ENCODE measurements around the gene CALHM1.
A peak's percentile ranks its signal among the peaks of the same experiment; 100 is the strongest.
"Not testable (repeated sequence)": the region's sequence is repeated elsewhere in the genome, so short reads cannot be mapped to it uniquely, and the experiment has no call there.

CALHM1 gene

DNA sequence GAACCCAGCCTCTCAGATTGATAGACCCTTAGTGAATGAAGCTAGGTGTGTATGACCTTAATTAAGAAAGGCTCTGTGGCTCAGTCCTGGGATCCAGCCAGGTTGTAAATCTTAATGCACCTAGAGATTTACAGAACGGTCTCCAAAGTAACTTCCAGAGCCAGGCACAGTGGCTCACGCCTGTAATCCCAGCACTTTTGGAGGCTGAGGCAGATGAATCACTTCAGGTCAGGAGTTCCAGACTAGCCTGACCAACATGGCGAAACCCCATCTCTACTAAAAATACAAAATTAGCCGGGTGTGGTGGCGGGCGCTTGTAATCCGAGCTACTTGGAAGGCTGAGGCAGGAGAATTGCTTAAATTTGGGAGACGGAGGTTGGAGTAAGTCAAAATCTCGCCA is 30.8 kb downstream of the CALHM1 start:
- DNase-seq = no peak

DNA sequence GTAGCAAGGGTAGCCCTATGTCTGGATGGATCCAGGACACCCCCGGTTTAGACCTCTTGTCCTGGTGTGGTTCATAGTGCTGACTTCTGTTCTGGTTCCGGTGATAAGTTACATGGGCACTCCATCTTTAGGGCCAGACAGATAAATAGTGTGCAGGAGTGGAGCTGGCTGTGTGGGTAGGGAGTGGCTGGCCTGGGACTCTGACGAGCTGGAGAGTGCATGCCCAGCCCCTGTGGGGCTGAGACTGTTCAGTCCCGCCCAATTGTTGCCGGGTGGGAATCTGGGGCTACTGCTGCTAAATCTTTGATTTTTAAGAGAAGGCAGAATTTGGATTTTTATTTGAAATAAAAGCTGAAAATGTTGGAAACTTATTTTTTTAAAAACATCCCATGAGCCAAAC is 35.0 kb downstream of the CALHM1 start:
- no peak for DNase-seq

DNA sequence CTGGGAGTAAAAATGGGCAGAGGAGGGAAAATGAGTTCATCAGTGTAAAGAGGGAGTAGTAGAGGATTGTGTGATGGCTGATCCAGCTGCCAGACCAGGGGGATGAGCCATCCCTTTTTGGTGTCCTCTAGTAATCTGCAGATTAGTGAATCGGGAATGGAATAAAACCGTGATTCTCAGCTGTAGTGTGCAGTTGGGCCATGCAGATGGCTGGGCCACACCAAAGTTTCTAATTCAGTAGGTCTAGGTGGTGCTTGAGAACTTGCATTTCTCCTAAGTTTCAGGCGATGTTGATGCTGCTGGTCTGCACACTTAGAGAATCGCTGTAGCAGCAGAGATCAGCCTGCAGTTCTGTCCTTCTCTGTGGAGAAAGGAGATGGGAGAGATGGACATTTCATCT is 39.6 kb downstream of the CALHM1 start:
- DNase-seq = no peak

DNA sequence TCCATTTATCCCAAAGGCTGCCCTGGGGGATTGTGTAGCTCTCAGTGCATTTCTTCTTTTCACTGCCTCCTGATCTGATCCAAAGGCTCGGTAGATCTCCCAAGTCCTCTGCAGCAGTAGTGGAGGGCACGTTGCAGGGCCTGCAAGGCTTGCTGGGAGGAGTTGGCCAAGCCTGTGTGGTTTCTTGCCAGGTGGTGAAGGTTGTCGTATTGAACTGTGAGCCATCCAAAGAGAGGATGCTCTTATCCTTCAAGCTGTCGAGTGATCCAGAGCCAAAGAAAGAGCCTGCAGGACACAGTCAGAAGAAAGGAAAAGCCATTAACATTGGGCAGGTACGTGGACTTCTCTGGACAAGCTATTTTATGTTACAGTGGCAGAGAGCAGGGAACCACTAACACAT is 41.1 kb downstream of the CALHM1 start:
- no peak for DNase-seq

DNA sequence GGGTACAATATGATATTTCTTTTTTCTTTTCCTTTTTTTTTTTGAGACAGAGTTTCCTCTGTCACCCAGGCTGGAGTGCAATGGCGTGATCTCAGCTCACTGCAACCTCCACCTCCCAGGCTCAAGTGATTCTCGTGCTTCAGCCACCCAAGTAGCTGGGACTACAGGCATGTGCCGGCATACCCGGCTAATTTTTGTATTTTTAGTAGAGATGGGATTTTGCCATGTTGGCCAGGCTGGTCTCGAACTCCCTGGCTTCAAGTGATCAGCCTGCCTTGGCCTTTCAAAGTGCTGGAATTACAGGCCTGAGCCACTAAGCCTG is 41.6 kb downstream of the CALHM1 start:
- not testable (repeated sequence) for DNase-seq

DNA sequence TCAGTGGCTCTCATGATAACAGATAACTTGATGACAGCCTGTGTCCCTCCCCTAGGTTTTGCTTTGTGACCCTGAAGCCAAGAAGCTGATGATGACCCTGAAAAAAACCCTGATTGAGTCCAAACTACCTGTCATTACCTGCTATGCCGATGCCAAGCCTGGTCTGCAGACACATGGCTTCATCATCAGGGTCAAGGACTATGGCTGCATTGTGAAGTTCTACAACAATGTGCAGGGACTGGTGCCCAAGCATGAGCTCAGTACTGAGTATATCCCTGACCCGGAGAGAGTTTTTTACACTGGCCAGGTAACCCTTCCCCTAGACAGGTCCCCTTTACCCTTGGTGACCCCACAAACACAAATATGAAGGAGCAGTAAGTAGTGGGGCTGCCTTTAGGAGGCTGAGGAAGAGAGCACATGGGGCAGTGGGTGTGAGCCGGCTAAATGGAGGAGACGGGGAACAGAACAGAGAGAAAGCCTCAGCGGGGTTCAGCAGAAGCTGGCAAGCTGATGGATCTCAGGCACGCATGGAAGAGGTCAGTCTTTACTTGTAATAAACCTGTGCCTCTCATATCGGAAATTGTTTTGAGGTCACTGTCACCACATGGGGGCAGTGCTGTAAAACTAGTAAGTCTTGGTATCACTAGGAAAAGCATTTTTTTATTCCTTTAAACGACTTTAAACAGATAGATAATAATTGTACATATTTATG is 42.1 kb downstream of the CALHM1 start:
- peak; percentile 13 for DNase-seq

DNA sequence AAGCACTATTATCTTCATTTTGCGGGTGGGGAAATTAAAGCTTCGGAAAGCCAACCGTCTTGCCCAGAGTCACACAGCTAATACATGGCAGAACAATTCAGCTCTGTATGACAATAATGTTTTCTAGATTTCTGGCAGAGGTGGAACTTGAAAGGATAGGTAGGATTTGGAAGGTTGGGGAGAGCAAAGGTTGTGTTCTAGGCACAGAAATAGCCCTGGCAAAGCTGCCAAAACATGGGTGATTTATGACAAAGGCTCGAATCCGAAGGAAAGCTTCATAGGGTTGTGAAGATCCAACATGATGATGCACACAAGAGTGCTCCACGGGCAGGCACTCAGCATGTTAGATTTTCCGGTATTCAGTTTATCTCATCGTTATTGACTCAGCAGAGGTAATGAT is 43.1 kb downstream of the CALHM1 start:
- no peak for DNase-seq

DNA sequence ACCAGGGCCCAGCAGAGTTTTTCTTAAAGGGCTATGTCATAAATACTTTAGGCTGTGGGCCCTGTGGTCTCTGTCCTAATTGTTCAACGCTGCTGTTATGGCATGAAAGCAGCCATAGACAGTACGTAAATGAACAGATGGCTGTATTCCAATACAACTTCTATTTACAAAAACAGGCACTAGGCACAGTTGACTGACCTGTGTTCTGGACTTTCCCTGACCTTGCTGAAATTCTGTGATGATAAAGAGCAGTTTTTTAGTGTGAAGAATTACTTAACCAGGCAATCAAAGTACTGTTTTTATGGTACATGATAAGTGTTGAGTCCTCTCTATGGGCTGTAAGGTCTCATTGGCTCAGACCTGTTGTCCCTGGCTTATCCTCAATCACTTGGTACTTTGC is 45.1 kb downstream of the CALHM1 start:
- DNase-seq = no peak
